Measurements from ENCODE around the gene TRPM5.
"Not testable (repeated sequence)": the region's sequence is repeated elsewhere in the genome, so short reads cannot be mapped to it uniquely, and the experiment has no call there.

TRPM5 gene

DNA sequence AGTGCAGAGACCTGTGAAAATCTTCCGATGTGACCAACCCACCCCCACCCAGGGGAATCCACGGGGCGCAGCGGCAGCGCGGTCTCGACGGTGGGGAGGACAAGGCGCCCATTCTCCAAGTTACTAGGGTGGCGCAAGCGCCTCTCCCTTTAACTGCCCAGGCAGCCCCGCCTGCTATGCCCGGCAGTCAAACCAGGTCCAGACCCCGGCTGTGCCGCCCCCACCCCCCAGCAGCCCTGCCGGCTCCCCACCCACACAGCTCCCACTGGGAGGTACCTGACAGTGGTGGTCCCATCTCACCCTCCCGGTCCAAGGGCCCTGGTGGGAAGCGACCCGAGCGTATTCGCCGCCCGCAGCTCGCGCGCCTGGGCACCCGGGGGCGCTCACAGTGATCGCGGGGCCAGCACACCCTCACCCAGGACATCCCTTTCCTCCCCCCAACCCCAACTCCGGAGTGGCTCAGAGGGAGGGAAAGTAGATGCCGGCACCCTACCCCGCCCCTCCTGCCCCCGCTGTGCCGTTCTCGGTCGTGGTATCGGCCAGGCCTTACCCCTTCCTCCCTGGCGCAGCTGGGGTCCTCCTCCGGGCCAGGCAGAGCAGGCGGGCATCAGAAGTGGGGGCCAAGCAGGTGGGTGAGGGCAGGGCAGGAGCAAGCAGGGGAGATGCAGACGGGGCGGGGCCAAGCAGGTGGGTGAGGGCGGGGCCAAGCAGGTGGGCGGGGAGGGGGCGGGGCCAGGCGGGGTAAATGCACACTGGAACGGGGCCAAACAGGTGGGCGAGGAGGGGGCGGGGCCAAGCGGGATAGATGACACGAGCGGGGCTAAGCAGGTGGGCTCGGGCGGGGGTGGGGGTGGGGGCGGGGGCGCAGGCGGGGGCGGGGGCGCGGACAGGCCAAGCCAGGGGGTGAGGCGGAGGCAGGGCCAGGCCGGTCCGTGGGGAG is at the start of gene TRPM5:
Gene TRPM5 (minus strand): TSS at position 634 of the 940 bp plus-strand sequence. CDS start 21,478 bp downstream, outside the sequence.
- DNase-seq: no peak

DNA sequence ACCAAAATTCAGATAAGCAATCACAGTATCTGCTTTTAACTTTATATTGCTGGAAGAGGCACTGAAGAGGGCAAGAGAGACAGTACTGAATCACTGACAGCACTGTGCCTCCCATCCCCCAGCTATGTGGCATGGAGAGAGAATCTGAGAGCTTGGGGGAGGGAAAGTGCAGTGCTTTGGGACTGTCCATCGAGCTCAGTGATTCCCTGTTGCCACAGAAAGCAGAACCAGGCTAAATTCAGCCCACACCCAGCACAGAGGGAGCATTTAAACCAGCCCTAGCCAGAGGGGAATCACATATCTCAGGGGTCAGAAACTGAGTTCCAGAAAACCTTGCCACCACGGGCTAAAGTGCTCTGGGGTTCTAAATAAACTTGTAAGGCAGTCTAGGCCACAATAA is 44.8 kb upstream of the TRPM5 start:
- no peak for DNase-seq

DNA sequence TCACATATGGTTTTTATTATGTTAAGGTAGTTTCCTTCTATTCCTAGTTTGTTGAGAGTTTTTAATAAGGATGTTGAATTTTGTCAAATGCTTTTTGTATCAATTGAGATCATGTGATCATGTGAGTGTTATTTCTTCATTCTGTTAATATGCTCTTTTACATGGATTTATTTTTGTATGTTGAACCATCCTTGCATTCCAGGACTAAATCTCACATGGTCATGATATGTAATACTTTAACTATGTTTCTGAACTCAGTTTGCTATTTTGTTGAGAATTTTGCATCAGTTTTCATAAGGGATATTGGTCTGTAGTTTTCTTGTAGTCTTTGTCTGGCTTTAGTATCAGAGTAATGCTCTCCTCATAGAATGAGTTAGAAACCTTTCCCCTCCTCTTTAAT is 43.7 kb upstream of the TRPM5 start:
- no peak for DNase-seq

- DNase-seq: no peak
Observed at GRCh38 chr11:2484576-2485125, 40.3 kb upstream of the TRPM5 start.

- DNase-seq: no peak
Observed at GRCh38 chr11:2483426-2483825, 39.1 kb upstream of the TRPM5 start.

DNA sequence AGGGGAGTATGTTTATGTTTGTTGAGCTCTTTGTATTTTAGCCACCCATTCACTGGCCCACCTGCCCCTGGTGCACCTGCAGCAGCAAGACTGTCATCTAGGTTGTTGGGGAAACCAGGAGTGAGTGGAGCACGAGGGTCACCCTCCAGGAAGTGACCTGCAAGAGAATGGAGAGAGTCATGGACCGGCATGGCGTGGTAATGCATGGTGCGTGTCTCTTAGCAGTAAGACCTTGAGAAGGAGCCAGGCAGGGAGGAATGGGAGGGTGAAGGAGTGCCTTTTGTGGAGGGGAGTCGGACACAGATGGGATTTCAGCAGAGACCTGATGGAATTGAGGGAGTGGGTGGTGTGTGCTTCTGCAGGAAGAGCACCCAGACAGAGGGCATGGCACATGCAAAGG is 38.4 kb upstream of the TRPM5 start:
- no peak for DNase-seq

GRCh38 chr11:2482204-2482603 is 37.9 kb upstream of the TRPM5 start:
- no peak for DNase-seq

- DNase-seq: no peak
Observed at GRCh38 chr11:2481253-2481652, 36.9 kb upstream of the TRPM5 start.

DNA sequence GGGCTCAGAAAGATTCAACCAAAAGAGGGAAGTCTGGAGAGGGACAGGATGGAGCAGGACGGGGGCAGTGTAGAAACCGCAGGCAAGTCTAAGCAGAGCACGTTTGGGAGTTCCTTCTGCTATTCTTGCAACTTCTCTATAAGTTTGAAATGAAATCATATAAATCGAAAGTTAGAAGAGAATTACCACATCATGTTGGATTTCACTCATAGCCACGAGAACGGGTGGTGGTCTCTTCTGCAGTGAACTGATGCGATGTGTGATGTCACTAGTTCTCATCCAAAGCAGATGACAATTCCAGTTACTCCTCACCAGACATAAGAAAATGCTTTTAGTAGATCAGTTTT is 36.5 kb upstream of the TRPM5 start:
- DNase-seq: no peak

DNA sequence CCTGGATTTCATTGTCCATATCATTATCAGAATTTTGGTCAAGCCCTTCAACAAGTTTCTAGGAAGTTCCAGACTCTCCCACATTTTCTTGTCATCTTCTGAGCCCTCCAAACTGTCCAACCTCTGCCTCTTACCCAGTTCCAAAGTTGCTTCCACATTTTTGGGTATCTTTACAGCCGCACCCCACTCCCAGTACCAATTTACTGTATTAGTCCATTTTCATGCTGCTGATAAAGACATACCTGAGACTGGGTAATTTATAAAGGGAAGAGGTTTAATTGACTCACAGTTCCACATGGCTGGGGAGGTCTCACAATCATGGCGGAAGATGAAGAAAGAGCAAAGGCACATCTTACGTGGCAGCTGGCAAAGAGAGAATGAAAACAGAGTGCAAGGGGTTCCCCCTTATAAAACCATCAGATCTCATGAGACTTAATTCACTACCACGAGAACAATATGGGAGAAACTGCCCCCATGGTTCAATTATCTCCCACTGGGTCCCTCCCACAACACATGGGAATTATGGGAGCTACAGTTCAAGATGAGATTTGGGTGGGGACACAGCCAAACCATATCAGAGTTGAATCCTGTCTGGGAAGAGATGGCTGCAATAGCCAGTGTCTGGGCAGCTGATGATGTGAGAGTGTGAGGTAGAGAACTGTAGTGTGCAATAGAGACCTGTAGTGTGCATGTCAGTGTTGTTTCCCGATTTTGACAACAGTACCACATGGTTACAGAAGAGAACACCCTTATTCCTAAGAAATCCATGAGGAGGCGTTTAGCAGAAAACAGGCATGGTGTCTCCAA is 36.0 kb upstream of the TRPM5 start:
- not testable (repeated sequence) for DNase-seq

GRCh38 chr11:2477936-2478335 is 33.6 kb upstream of the TRPM5 start:
- no peak for DNase-seq

- no peak for DNase-seq
Observed at GRCh38 chr11:2477254-2477653, 32.9 kb upstream of the TRPM5 start.

- DNase-seq: no peak
Observed at GRCh38 chr11:2475136-2475918, 31.0 kb upstream of the TRPM5 start.

- no peak for DNase-seq
Observed at GRCh38 chr11:2474059-2474901, 30.0 kb upstream of the TRPM5 start.

DNA sequence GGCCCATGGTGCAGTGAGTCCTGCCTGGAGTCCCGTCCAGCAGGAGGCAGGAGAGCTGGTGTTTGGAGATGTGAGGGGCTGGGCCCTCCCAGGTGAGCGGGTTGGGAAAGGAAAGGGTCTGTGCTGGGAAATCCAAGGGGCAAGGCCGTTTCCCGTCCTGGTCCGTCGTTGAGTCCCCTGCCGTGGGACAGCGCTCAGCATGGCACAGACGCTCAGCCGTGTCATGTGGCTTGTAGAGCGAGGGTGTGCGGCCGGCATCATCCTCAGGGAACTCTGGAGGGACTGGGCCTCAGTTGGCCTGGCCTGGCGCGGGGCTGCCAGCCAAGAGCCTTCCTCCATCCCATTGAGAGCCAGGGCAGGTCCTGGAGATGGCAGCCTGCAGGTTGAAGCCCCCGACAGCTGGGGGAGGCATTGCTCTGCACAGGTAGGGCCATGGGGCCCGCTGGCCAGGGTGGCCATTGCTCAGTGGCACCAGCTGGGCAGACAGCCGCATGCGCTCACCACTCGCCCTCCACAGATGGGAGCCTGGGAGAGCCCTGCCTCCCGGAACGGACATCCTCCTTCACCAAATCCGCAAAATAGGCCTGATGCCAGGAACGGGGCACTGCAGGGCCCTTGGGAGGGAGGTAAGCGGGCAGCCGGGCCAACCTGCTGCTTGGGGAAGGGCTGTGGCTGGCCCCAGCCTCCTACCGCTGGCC is 29.2 kb upstream of the TRPM5 start:
- DNase-seq: no peak

GRCh38 chr11:2472428-2473186 is 28.3 kb upstream of the TRPM5 start:
- DNase-seq: no peak

DNA sequence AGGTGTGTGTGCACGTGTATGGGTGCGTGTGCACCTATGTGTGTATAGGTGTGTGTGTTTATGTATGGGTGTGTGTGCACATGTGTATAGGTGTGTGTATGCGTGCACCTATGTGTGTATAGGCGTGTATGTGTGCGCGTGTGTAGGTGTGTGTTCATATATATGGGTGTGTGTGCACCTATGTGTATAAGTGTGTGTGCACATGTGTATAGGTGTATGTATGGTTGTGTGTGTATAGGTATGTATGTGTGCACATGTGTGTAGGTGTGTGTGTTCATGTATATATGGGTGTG is 27.4 kb upstream of the TRPM5 start:
- no peak for DNase-seq

GRCh38 chr11:2471048-2471803 is 26.9 kb upstream of the TRPM5 start:
- DNase-seq: no peak

DNA sequence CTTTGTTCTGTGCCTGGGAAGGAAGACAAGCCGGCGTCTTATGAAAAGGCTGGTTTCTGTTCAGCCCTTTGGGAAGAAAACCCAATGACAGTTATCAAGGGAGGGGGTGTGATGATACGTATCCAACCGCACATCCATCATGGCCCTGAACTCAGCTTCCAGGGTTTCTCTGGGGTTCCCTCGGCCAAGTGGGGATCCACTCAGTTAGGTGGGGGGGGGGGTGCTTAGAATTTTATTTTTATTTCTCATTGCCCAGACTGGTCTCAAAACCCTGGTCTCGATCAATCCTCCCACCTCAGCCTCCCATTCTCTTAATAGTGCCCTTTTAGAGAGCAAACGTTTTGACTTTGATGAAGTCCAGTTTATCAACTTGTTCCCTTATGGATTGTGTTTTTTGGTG is 26.2 kb upstream of the TRPM5 start:
- no peak for DNase-seq

All from EL (cell line).